Measurements from ENCODE around the gene IL26.

Gene IL26

DNA sequence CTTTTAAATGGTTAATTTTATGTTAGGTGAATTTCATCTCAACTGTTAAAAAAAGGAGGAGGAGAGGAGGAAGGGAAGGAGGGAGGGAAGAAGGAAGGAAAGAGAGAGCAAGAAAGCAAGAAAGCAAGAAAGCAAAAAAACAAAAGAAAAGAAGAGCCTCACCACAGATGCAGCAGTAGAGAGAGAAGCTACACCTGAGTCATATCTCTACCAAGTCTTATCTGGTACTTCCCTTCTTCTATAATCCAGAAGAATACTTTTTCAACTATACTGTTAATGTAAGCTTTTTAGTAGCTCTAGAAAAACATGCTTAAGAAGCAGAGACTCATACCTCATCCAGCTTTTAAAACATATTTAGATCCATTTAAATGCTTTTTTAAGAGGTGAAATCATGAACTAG is 5.6 kb upstream of the IL26 start:
- TF ChIP-seq, protein P1, sequence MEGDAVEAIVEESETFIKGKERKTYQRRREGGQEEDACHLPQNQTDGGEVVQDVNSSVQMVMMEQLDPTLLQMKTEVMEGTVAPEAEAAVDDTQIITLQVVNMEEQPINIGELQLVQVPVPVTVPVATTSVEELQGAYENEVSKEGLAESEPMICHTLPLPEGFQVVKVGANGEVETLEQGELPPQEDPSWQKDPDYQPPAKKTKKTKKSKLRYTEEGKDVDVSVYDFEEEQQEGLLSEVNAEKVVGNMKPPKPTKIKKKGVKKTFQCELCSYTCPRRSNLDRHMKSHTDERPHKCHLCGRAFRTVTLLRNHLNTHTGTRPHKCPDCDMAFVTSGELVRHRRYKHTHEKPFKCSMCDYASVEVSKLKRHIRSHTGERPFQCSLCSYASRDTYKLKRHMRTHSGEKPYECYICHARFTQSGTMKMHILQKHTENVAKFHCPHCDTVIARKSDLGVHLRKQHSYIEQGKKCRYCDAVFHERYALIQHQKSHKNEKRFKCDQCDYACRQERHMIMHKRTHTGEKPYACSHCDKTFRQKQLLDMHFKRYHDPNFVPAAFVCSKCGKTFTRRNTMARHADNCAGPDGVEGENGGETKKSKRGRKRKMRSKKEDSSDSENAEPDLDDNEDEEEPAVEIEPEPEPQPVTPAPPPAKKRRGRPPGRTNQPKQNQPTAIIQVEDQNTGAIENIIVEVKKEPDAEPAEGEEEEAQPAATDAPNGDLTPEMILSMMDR (conservative IDR thresholded peaks at IDR 0.05; ENCODE audit: control insufficient read depth, insufficient read depth, low read depth, low read length), result no peak
- no peak overlapping the region for H3K4me3 ChIP-seq (ENCODE audit: control insufficient read depth, low read depth, low read length)
- DNase-seq (ENCODE audit: low read depth), result no peak

DNA sequence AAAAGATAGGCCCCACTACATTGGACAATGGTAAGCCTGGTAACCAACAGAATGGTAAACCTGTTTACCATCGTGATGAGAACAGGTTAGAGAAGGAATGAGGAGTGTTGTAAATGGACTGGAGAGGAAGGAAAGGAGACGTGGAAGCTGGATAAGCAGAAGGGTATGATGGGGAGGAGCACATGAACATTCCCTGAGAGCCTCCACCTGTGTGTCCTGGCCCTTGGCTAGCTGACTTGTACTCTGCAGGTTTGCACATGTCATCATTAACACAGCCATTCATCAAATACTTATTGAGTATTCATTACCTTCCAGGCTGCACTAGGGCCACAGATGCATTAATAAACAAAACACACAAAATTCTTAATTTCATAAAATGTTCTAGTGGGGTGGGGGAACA is 4.3 kb upstream of the IL26 start:
- no peak overlapping the region for H3K4me3 ChIP-seq (ENCODE audit: control insufficient read depth, low read depth, low read length)
- no peak for DNase-seq (ENCODE audit: low read depth)
- TF ChIP-seq, protein P1 (conservative IDR thresholded peaks at IDR 0.05; ENCODE audit: control insufficient read depth, insufficient read depth, low read depth, low read length), result no peak

DNA sequence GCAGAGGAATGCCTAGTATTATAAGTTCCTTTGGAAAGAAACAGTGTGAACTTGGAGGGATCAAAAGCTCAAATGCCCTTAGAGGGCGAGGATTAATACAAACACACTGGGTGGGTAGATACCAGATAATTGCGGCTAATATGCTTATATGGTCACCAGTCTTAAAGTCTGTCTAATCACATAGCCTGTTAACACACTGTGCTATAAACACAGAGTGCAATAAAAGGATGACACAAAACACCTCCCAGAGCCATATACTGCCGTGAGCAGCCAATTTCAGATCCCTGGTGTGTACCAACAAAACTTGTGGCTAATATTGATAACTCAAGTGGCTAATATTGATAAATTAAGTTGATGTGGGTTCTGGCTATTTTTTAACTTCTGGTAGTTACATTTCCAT is 1.7 kb upstream of the IL26 start:
- DNase-seq (ENCODE audit: low read depth), result no peak
- TF ChIP-seq, protein P1 (conservative IDR thresholded peaks at IDR 0.05; ENCODE audit: control insufficient read depth, insufficient read depth, low read depth, low read length), result no peak
- H3K4me3 ChIP-seq (ENCODE audit: control insufficient read depth, low read depth, low read length), result no peak overlapping the region

DNA sequence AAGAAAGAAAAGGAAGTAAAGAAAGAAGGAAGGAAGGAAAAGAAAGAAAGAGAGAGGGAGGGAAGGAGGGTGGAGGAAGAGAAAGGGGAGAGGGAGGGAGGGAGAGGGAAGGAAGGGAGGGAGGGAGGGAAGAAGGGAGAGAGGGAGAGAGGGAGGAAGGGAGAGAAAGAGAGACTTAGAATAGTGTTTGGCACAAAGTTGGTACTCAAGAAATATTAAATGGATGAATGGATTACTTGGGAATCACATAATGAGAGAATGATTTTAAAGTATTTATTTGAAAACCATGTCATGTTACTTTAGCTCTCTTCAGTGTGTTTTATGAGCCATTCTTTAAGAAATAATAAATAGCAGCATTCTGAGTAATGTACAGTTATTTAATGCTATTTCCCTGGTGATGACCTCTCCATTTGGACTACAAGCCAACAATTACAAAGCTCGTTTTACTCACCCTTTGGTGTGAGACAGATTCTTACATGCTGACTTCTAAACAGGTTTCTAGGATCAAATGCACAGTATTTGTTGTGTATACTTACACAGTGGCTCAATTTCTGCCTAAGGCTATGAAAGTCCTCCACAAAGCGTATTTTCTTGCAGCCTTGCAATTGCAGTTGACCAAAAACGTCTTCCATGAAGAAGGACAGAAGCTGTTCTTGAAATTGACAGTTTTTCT is 861 bp downstream of the IL26 start:
- DNase-seq (ENCODE audit: low read depth), result peak; percentile 65

DNA sequence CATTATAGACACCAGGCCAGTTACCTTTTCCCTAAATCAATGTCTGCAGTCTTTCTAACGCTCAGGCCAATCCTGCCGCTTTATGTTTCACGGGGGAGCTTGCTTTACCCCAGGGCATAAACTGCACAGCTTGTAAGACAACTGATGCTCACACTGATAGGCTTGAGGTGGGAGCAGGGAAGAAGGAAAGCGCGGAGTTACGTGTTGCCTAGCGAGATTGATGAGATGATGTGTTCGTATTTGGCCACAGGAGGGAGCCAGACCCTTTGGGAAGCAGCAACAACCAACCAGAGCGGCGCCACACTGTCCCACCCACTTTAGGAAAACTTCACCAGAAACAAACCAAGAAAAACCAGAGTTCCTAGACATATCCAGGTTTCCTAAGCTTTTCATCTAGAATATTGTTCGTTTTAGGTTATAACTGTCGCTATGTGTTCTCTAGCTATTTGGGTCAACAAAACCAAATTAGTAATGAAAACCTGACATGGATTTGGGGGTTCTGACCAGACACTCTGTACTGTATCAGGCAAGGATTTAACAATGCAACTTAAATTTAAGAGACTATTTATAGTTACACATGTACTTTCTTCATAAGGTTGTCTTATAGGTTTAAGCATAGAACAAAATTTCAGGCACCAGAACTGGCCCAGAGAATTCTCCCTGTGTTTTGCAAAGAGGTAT is 2.4 kb downstream of the IL26 start:
- H3K4me3 ChIP-seq (ENCODE audit: control insufficient read depth, low read depth, low read length), result no peak overlapping the region
- DNase-seq (ENCODE audit: low read depth), result peak; percentile 87
- TF ChIP-seq, protein P1 (conservative IDR thresholded peaks at IDR 0.05; ENCODE audit: control insufficient read depth, insufficient read depth, low read depth, low read length), result peak; percentile 94

More for the DNA sequence above, 861 bp downstream of the IL26 start:
- no peak overlapping the region for H3K4me3 ChIP-seq (ENCODE audit: control insufficient read depth, low read depth, low read length)
- TF ChIP-seq, protein P1 (conservative IDR thresholded peaks at IDR 0.05; ENCODE audit: control insufficient read depth, insufficient read depth, low read depth, low read length), result no peak

DNA sequence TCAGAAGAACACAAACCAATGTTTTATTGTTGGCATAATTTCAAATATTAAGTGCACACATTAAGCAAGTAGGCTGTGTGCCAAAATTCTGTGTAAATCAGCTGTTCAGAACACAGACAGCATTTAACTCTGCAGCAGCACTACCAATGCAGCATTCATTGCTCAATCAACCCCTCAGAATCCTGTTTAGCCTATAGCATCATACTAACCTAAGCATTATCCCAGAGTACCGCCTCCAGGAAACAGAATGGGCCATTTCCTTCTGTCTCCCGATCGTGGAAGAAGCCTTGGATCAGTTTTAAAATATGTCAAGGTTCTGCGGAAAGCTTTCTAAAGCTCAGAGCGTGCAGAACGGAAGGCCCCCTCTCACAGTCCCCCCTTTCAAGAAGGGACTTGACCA is 3.3 kb downstream of the IL26 start:
- TF ChIP-seq, protein P1 (conservative IDR thresholded peaks at IDR 0.05; ENCODE audit: control insufficient read depth, insufficient read depth, low read depth, low read length), result no peak
- H3K4me3 ChIP-seq (ENCODE audit: control insufficient read depth, low read depth, low read length), result peak overlapping the region; percentile 35
- DNase-seq (ENCODE audit: low read depth), result peak; percentile 53
